Gastrocnemius medialis (tissue), 4 donors: ENCODE data around the gene RAB3D.

ENCODE experiments used
- POLR2A ChIP-seq, 2 donors: fragments of 450-650 bp; IDR thresholded peaks; one replicate each; pipeline ENCODE4 v1.6.1; 2017; ENCODE audit warnings: antibody characterized with exemption in 2 of 2, mild to moderate bottlenecking in 2 of 2, moderate library complexity in 2 of 2
- TF ChIP-seq, protein P1 (sequence below), 5 experiments: fragments of 450-650 bp in 3 of 5; fragments of 200-600 bp in 2 of 5; sonication (generic) in 2 of 5; IDR thresholded peaks in 4 of 5; conservative IDR thresholded peaks in 1 of 5; 1 replicate in 4 of 5; 2 replicates in 1 of 5; pipeline ENCODE4 v1.5.1; 2016 to 2019; ENCODE audit warnings: antibody characterized with exemption in 5 of 5, mild to moderate bottlenecking in 3 of 5, moderate library complexity in 3 of 5

GRCh38 chr19:11338569-11339253 is 746 bp downstream of the RAB3D start:
- TF ChIP-seq, protein P1, sequence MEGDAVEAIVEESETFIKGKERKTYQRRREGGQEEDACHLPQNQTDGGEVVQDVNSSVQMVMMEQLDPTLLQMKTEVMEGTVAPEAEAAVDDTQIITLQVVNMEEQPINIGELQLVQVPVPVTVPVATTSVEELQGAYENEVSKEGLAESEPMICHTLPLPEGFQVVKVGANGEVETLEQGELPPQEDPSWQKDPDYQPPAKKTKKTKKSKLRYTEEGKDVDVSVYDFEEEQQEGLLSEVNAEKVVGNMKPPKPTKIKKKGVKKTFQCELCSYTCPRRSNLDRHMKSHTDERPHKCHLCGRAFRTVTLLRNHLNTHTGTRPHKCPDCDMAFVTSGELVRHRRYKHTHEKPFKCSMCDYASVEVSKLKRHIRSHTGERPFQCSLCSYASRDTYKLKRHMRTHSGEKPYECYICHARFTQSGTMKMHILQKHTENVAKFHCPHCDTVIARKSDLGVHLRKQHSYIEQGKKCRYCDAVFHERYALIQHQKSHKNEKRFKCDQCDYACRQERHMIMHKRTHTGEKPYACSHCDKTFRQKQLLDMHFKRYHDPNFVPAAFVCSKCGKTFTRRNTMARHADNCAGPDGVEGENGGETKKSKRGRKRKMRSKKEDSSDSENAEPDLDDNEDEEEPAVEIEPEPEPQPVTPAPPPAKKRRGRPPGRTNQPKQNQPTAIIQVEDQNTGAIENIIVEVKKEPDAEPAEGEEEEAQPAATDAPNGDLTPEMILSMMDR (IDR thresholded peaks at IDR 0.05 in 4 of 5, conservative IDR thresholded peaks at IDR 0.05 in 1 of 5) = no peak
- TF ChIP-seq POLR2A (IDR thresholded peaks at IDR 0.05) = no peak
